HG03378 (cell line): ENCODE data around the gene CRTAC1.

Experiments used
- ATAC-seq: cut with Tn5 transposase; IDR thresholded peaks from one replicate; pipeline ENCODE4 v1.9.1; 2021; ENCODE audit warnings: mild to moderate bottlenecking, moderate library complexity; ENCODE audit not compliant: unreplicated experiment

The CRTAC1 gene

DNA sequence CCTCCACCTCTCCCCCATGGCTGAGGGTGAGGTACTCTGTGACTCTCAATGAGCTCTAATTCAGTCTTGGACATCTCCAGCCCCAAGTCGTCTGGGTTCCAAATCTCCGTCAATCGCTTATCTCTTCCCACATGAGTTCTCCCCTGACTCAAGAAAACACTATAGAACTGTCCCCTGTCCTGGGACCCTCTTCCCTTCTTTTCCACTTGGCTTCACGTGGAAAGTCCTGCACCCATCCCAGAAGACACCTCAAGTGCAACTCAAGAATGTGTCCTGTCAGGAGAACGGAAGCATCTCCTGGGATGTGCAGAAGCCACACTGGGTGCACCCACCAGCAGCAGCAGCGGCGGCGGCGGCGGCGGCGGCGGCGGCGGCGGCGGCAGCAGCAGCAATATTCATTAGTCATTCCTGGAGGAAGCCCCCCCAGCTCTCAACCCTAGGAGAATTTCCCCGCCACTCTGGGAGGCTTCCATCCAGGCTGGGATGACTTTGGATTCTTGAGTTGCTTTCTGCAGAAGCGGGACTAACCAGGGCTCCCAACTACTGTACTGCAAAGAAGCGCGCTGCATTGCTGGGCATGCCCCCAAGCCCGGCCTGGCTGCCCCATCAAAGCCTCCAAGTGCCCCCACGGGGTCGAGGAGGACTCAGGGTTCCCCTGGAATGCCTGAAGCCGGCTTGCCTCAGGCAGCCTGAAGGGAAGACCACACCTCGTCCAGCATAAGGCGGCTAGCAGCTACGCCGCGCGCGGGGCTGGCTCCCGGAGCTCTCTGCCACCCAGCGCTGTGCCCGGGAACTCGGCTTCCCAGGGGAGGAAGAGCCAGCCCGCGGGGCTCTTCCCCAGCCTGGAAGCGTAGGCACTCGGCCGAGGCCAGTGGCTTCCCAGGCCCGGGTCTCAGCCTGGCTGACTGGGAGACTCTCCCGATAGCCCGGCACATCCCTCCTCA, 1.0 kb downstream of the CRTAC1 start:
- ATAC-seq = no peak

DNA sequence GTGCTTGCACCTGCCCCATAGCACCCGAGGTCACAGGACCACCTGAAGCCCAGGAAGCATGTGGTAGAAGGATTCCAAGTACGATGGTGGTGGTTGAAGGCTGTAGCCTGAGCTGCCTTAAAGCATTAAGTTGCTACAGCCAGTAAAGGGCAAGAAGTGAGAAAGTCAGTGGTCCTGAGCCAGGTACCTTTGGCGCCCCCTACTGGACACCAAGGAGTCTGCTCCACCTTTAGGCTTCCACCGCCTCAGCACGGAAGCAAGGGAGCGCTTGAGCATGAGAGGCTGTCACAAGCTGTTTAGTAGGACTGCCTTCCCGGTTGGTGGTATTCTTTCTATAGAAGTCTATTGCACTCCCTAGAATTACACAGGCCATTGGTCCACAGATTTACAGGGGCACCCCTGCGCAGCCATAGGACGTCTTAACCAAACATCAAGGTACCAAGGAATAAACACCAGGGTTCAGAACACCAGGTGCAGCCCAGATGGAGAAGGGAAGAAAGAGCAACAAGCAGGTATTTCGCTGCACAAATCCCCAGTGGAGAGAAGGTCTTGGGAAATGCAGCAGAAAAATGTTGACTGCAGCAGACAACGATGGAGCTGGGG, 2.2 kb downstream of the CRTAC1 start:
- no peak for ATAC-seq

DNA sequence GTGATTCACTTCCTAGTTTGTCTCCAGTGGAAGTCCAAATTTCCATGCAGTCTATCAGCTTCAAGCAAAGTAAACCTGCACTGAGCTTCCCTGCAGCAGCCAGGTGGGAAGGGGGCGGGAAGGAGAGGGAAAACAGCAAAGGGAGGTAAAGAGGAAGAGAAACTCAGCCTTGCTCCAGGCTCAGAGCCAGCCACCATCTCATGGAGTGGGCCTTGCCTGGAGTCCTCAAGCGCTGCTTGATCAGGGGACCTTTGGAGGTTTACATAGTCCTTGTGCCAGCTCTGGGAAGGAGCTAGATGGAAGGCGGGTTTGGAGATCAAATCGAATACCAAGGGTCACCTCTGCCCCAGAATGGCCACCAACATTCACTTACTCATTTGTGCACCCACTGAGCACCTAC, 7.4 kb downstream of the CRTAC1 start:
- no peak for ATAC-seq

DNA sequence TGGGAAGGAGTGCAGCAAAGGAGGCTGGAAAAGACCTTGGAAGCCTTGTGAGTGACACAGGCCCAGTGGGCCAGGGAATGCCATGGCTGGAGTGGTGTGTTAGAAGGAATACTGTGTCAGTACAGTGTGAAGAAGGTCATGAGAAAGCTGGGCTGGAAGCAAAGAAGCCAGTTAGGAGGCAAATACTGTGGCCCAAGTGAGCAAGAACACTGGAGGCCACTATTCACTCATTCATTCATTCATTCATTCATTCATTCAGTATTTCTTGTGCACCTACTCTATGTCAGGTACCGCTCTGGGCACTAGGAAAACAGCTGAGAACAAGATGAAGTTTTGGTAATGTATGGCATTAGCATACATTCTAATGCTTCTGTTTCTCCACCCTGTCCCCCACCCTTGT, 9.6 kb downstream of the CRTAC1 start:
- ATAC-seq = no peak

DNA sequence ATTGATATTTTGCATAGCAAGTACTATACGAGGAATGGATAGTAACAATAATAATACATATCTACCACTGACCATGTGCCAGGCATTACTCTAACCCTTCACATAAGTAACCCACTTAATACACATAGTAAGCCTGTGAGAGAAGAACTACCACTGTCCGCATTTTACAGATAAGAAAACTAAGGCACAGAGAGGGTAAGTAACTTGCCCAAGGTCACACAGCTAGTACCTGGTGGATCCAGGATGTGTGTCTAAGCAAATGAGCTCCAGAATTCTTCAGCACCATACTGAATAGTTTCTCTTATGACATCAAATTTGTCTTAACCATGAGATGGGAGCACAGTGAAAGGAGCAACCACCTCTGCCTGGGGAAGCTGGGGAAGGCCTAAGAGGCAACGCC, 10.2 kb downstream of the CRTAC1 start:
- ATAC-seq = no peak

DNA sequence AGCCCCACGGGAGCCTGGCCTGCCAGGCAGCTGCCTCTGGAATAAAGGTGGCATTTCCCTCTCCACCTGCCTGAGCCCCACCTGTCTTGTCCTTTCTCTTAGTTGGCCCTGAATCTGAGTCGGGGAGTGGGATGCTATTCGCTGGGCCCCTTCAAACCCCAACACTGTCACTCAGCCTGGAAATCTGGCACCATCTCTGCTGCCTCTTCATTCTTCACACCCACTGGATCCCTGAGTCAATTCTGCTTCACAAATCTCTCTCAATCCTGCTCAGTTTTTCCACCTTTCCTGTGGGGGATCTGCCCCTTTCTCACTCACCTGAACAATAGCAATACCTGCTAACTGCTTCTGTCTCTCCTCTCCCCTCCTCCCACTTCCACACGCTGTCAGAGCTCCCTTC, 10.6 kb downstream of the CRTAC1 start:
- ATAC-seq = no peak

DNA sequence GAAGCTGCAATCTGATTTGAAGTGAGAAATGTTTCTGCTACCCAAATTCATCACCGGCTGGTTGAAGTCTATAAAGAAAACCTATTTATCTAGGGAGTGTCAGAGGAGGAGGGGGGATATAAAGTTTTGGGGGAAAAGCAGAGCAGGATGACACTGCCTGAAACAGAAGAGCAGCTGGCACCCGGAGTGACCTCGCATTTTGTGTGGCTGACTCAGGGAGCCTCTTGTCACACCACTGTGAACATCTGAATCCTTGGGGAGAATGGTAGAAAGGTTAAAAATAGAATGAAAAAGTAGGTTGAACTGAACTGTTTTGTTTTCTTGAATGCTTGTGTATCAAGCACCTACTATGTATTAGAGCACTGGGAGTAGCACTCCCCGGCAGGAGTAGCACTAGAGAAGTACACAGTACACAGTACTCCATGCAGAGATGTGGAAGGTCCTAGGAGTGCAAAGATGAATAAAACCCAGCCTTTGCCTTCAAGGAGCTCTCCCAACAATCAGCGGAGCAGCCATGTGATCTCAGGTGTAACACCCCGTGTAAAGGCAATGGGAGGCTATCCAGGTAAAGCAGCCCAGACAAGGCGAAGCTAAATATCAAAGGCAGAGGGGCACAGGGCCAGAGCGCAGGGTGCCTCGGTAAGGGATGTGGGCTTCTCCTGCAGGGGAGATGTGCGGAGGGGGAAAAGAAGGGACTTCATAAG, 13.5 kb downstream of the CRTAC1 start:
- no peak for ATAC-seq

DNA sequence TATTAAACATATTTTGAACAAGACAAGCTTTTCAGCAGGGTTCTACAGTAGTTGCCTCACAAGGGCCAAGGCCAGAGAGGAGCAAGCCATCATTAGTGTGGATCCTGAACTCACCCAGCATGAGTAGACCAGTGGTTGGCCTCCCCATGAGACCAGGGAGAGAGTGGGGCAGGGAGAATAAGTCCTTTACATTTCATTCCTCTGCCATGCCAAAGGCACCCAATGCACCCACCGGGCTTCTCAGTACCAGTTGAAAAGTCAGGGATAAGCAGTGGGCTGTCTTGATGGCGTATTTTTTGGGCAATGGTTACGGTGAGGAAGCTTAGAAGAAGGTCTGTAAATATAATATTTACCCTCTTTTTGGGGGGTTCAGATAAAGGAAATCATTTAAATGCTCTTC, 16.6 kb downstream of the CRTAC1 start:
- no peak for ATAC-seq

DNA sequence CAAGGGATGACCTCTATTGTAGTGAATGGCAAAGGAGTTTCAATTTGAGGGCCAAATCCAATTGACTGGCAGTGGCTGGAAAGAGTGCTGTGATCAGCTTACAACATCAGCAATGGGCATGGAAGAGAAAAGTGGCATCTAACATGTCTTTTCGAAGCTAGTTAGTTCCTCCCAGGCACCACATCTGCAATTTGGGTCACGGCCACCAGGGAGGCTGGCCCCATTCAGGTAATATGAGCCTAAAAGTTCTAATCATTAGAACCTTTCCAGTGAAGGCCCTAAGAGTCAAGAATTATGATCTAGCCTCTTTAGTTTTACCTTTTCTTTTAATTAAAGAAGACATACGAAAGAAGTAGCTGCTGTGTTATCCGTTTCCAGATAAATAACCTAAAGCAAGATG, 17.3 kb downstream of the CRTAC1 start:
- no peak for ATAC-seq

DNA sequence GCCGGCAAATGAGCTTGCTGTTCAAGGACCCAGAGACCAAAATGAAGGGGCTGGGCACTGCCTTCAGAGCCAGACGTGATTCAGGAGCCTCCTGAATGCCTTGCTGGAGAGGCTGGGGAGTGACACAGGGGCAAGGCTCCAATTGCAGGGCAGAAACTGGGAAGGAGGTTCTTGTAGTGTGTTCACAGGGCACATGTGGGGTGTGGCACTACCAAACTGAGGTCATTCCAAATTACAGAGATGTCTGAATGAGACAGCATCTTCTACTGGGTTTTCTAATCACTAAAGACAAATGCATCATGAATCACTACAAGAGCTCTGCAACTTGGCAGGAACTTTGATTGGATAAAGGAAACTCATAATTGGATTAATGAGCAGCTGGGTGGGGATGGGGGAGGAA, 17.8 kb downstream of the CRTAC1 start:
- ATAC-seq = no peak

DNA sequence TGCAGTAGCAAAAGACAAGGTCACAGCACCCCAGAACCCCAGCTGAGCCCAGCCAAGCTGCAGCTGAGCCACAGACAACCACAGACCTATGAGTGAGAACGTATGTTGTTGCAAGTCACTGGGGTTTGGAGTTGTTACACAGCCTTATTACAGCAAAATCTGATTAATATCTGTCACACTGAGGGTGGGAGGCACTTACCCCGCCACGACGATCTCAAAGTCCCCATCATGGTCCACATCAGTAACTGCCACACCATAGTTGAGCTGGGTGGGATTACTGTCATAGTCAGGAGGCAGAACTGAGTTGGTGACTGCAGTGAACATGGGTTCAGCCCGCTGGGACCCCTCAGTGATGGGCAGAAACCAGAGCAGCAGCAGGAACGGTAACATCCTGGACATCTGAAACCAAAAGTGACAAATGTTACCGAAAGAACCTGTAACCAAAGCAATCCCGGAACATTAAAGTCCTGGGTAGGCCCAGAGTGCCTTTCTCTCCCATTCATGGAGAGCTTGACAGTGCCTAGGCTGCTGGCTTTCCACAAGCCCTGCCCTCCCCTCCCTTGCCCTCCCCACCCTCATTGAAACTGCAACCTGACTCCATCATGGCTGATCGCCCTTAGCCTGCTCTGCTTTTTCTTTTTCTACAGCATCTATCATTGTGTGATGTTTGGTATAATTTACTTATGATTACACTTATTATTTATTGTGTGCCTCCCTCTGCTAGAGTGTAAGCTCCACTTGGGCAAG, 19.3 kb downstream of the CRTAC1 start:
- no peak for ATAC-seq

DNA sequence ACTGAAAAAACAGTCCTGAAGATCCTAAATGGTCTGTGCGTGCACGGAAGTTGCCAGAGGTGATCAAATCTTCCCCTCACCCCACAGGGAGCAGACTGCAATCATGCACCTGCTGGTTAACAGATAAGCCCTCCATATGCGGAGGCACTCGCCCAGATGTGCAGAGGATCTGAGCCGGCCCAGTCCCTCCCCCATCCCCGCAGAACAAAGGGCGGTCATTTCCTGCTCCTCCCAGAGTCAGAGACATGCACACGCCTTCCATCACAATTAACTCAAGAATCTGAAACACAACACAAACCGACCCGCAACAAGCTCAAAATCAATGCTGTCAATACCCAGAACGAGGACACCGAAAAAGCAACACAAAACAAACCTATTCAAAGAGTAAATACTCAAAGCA, 24.2 kb downstream of the CRTAC1 start:
- ATAC-seq = no peak

DNA sequence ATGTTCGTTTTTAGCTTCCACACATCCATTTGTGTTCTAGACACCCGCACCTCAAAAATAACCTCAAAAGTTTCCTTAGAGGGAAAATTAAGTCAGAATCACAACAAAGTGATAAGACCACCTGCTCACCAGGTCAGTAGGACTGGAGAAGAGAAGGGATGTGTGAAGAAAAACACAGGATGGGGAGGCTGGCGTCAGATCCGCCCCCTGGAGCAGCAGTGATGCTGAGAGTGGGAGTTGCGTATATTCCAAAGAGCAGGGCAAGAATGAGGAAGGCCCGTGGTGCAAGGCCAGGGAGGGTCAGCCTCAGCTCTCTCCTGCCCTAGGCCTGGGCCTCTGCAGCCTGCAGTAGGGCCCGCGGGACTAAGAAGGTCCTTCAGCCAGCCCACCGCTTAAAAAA, 28.7 kb downstream of the CRTAC1 start:
- no peak for ATAC-seq

DNA sequence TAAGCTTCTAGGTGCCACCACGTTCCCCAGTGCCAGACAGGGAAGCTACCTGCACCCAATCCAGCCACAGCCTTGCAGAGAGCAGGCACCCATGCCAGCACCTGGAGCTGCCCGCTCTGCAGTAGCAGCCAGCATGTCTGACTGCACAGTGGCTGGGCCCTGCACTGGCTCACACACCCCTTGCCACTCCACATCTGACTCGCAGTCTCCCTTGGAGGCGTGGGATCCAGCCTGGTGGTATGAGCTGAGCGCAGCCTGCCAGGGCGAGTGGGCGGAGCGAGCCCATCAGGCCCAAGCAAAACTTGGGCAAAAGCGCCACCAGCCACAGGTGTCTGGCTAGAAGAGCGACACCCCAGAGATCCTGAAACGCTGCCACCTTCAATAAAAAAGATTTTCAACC, 30.1 kb downstream of the CRTAC1 start:
- no peak for ATAC-seq

DNA sequence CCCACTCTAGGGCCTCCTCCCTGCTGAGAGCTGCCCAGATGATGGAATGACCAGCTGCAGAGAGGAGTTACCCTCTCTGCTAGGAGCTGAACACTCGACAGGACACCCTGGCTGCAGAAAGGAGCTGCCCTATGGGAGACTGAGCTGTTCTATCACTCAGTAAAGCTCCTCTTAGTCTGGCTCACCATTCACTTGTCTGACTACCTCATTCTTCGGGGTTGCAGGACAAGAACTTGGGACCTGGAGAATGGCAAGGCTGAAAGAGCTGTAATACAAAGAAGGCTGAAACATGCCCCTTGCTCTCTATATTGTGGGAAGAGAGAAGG, 30.5 kb downstream of the CRTAC1 start:
- ATAC-seq = no peak

DNA sequence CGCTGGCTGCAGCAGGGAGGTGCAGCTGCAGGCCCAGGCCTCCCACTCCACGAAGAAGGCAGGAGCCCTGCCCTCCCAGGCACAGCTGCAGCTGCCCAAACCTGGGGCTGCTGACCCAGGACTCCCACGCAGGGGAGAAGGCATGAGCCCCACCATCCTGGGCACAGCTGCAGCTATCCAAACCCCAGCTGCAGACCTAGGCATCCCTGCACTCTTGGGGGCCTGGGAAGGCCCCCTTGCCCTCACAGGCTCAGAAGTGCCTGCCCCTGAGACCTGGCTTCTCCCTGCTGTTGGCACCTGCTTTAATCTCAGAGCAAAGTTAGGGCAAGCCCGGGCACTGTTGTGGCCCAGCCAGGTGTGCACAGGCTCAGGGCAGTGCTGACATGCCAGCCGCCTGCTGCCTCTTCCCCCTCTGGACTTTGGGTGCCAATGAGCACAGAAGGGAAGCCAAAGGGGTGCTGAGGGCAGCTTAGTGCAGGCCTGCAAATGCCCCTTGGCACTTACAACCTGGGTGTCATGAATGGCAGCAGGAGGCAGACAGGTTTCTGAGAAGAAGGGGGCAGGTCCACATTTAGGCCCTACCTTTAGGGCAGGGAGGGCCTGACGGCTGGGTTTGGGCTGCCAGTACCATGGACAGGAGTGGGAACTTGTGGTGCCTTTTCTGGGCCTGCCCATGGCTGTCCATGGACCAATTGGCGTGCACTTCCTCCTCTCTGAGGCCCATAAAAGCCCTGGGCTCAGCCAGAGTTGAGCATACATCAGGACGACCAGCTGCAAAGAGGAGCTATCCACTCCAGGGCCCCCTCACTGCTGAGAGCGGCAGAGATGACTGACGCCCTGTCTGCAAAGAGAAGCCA, 31.1 kb downstream of the CRTAC1 start:
- ATAC-seq = no peak

DNA sequence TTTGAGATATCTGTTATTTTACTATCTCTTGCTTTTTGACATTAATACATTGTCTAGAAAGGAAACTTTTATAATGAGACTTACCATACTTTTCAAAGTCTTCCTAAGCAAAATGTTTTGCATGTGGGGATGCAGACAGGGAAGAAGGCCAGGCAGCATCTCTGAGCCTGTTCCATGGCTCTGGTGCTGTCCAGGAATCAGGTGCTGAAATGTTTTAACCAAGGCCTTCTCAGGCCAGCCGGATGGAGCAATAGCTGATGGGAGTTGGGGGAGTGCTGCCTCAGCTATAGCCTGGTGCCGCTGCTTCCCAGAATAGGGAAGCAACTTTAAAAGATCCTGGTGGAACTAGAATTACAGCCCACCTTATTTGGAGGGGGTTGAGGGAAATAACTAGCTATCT, 38.5 kb downstream of the CRTAC1 start:
- ATAC-seq = no peak

DNA sequence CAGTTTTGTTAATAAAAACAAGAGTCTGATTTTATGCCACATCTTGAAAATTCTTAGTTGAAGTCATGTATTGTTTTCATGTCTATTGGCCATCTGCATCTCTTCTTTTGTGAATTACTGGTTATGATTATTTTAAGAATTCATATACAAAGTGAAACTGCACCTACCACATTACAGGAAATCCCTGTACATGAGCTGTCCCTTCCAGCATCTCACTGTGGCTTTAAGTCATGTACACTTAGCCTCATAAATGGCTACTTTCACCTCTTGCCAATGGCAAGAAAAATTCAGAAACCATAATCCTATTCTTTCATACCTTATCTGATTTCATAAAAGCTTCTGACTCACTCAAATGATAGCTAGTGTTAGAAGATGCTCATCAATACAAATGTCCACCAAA, 48.6 kb downstream of the CRTAC1 start:
- no peak for ATAC-seq

DNA sequence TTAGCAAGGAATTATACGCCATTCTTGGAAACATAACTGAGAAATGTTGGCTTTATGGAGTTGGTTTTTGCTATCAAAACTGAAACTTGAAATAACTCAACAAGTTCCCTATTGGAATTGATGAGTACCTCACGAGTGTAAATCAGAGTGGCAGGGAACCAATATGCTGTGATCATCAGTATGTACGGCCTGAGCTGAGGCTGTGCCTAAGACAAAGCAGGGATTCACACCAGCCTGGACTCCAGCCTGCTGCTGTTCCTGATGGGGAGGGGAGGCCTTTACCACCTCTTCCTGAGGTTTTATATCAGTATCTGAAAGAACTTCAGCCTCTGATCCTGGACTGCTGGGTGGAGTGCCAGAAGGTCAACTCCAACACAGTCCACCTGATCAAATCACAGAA, 52.7 kb downstream of the CRTAC1 start:
- ATAC-seq = no peak

DNA sequence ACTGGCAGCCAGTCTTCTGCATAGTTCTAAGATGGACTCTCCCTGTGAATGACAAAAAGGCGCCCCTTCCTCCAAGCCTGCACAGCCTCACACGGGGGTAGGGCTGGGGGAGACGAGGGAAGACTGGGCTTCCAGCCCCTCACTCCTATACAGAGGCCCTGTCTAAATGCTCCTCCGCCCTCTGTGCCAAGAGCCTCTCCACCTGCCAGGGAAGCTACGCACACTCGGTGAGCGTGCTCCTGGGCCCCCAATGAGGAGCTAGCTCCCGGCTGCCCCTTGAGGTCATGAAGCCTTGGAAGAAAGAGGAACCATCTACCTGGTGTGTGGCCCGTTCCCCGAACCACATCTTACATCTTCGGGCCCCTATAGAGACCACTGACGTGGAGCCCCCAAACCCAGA, 54.8 kb downstream of the CRTAC1 start:
- no peak for ATAC-seq
